Stimulated activated CD8-positive, alpha-beta memory T cell treated with anti-CD3 and anti-CD28 coated beads, Interleukin-12 subunit alpha, Interleukin-12 subunit beta, amount 100 ng/mL, for 24 hours (primary cell): ENCODE measurements around the gene DNASE1L1.
A peak's percentile ranks its signal among the peaks of the same experiment; 100 is the strongest.

Experiments used
- DNase-seq: peaks from one replicate; pipeline ENCODE4 v3.0.0-alpha.2; 2020; ENCODE audit errors: extremely low read depth

Gene DNASE1L1

GRCh38 chrX:154382483-154383069 is 26.5 kb downstream of the DNASE1L1 start:
- DNase-seq: no peak

DNA sequence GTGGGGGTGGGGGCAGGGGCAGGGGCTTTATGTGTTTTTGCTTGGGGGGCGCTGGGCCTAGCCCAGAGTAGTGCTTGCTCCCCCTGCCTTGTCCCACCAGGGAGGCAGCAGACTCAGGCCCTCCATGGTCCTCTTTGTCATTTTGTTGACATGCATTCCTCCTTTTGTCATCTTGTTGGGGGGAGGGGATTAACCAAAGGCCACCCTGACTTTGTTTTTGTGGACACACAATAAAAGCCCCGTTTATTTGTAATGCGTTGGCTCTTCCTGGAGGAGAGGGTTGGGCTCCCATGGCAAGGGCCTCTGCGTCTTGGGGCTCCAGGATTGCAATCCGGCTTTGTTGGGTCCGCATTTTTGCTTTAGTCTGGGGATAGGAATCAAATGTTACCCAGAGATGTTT is 27.8 kb downstream of the DNASE1L1 start:
- DNase-seq: no peak

- no peak for DNase-seq
These were observed 28.3 kb downstream of the DNASE1L1 start for GRCh38 chrX:154380787-154381186.

DNA sequence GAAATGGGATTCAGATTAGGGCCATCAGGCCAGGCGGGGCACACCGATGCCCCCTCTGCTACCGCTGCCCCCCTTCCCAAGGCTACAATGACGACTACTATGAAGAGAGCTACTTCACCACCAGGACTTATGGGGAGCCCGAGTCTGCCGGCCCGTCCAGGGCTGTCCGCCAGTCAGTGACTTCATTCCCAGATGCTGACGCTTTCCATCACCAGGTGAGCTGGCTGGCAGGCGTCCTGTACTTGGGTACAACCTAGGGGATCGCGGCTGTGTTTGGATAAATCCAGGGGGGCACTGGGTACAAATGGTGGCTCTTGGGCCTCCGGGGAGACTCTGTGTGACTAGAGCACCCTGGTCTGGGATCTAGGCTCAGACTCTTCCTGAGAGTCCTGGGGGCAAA is 28.9 kb downstream of the DNASE1L1 start:
- DNase-seq: no peak

GRCh38 chrX:154379569-154379951 is 29.5 kb downstream of the DNASE1L1 start:
- no peak for DNase-seq

DNA sequence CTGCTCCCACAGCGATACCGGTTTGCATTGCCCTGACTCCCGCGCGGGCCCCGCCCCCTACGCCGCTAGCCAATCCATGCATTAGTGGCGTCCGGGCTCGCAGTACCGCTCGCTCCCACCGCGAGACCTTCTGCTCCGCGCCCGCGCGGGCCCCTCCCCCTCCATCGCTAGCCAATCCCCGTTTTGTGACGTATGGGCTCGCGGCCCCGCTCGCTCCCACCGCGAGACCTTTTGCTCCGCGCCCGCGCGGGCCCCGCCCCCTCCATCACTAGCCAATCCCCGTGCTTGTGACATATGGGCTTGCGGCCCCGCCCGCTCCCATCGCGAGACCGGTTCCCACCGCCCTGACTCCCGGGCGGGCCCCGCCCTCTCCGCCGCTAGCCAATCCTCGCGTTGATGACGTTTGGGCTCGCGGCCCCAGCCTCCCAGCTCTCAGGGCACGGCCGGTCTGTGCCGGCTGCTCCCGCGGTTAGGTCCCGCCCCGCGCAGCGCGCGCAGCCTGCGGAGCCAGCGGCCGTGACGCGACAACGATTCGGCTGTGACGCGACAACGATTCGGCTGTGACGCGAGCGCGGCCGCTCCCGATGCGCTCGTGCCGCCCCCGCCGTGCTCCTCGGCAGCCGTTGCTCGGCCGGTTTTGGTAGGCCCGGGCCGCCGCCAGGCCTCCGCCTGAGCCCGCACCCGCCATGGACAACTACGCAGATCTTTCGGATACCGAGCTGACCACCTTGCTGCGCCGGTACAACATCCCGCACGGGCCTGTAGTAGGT is 30.1 kb downstream of the DNASE1L1 start, which contains the start of gene EMD:
Gene EMD (plus strand): TSS at position 497 of the 770 bp plus-strand sequence. CDS start 190 bp downstream, at position 687.
- DNase-seq: peak; percentile 86

- no peak for DNase-seq
These were observed 30.8 kb downstream of the DNASE1L1 start for GRCh38 chrX:154378059-154378798.

DNA sequence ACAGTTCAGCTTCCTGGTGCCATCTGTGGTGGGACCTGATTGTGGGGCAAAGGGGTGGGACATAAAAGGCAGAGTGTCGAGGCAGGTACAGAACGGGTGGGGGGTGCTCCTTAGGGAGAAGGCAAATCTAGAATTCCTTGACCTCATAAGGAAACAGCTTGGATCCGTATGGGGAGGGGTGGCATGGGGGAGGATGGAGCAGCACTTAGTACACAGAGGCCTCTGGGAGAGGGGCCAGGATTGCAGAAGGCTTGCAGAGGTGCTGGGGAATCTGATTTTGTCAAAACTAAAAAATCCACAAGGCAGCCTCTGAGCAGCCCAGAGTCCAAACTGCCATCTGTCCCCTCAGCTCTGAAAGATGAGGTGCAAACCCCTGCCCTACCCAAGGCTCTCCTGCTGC is 32.3 kb downstream of the DNASE1L1 start:
- DNase-seq: no peak

DNA sequence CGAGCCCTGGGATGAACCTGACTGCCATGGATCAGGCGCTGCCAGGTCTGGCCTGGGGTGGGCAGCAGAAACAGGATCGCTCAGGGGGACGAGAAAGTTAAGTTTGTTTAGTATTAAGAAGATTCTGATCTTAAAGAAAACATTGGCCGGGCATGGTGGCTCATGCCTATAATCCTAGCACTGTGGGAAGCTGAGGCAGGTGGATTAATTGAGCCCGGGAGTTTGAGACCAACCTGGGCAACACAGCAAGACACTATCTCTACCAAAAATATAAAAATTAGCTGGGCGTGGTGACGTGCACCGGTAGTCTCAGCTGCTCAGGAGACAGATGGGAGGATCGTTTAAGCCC is 33.9 kb downstream of the DNASE1L1 start:
- no peak for DNase-seq

DNA sequence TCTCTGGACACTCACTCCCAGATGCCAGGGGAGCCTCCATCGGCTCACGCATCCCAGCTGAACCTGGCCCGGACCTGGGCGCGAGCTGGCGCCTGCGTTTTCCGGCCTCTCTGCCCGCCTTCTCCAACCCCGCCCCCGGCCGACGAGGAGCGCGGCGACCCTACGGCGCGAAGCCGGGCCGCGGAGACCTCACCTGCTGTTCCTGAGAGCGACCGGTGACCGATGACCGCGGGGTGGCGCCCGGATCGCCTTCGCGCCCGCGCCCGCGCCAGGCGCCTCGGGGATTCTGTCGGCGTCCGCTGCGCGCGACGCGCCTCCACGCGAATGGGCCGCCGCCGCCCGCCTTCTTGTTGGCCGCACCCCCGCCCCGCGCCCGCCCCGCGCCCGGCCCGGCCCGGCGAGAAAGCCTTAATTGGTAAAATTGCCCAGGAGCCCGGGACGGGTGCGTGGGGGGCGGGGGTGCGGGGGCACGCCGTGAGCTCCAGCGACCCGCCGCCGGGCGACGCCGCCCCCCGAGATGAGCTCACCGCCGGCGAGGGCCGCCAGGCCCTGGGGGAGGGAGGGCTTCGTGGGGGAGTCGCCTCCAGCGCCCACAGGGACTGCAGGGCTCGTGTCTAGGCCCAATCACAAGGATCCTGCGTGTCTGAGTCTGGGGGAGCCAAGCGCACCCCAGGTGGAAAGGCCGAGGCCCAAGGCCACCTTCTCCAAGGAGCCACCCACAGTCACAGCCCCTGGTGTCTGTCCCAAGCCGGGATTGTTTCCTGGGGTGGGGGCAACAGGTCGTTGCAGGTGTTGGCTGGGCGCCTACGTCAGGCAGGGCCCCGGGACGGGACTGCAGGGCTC is 34.5 kb downstream of the DNASE1L1 start, which contains the start of gene FLNA:
Gene FLNA (minus strand): TSS at position 322 of the 843 bp plus-strand sequence. CDS start 3,389 bp downstream, outside the sequence.
- no peak for DNase-seq

- DNase-seq: no peak
These were observed 35.4 kb downstream of the DNASE1L1 start for GRCh38 chrX:154373340-154374306.

DNA sequence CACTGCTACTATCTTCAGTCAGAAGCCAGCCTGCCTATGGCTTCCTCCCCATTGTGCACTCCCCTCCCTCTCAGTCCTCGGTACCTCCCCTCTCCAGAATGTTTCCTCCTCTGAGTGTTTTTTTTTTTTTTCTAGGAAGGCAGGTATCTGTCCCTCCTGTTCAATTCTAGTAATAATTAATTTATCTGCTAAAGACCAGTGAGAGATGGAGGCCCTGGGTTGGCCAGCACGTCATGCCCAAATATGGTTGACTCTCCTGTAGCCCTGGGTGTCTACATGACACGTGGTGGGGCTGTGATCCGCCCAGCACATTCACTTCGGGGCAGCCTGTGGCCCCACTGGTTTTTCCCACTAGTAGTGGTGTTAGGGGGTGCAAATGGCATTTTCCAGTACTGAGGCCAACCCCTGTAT is 36.4 kb downstream of the DNASE1L1 start:
- no peak for DNase-seq

GRCh38 chrX:154371789-154372300 is 37.2 kb downstream of the DNASE1L1 start:
- DNase-seq: no peak

DNA sequence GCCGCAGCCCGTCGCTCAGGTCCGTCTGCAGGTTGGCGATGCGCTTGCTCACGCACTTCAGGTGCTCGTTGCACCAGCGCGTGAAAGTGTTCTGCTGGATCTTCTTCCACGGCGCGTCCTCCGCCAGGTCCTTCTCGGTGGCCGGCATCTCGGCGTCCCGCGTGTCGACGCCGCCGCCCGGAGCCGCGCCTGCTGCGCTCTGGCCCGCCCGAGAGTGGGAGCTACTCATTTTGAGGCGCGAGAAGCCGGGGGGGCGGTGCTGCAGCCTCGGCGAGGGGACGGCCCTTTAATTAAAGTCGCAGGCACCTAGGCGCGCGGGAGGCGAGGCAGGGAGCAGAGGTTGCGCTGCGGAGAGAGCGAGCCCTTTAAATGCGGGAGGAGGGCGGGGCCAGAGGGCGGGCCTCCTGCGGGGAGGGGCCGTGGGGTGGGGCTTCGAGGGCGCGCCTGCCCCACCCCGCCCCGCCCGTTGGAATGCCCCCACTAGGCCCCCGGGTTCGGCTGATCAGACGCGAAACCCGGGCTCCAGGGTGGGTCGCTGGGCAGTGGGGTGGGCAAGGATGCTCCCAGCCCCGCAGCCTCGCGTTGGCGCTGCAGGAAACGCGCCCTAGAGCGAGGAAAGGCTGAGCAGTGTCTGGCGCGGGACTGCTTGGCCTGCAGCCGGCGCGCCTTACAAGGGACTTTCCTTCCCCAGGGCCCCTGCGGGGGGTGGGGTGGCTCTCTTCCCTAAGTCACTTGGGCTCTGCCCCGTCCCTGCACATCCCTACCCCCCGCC is 37.9 kb downstream of the DNASE1L1 start:
- peak; percentile 78 for DNase-seq

- DNase-seq: no peak
These were observed 38.6 kb downstream of the DNASE1L1 start for GRCh38 chrX:154370300-154371016.

- DNase-seq: peak; percentile 33
These were observed 39.4 kb downstream of the DNASE1L1 start for GRCh38 chrX:154369449-154370299.

DNA sequence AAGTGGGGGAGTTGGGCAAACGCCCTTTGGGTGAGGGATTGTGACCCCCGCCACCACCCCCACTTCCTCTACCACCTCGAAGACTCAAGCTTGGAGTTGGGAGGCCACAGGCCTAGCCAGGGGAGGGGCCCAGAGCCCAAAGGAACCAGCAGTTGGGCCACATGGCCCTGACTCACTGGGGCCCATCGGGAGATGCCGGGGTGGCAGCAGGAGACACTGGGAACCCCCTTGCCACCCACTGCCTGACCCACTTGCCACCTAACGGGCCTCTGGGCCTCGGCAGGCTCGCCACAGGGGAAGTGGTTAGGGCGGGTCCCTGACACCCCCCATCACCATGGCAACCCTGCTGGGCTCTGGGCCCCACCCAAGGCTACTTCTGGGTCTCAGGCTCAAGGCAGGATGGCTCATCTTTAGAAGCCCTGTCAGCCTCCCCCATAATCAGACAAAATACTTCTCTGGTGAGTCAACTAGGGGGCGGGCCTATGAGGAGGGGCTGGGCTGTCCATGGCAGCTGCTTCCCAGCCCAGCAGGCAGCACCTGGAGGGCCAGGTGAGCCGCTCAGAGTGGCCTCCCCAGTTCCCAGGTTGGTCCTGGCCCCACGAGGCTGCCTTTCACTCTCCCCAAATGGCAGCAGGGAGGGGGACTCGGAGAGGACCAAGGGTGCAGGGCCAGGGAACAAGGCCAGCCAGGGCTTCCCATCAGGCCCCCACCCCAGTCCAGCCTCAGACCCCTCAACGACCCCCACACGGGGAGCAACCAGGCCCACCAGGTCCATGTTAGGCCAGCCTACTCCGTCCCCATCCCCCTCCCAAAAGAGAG is 40.2 kb downstream of the DNASE1L1 start:
- DNase-seq: peak; percentile 85
